ENCODE data around the gene APOM. TPM values are rescaled to one million over a fixed set of nuclear protein-coding genes. Genes with fewer than 3 reads are reported as not detected.

Gene APOM
- total RNA-seq, 3 donors from 2014 or later (not counting 1 experiment from before 2014, with no cell fraction given), result 2.6 to 2.8 (median 2.7) TPM

- H3K4me1 ChIP-seq (ENCODE audit: control insufficient read depth, insufficient read depth, low read length), result peaks cover 17% of the 10 kb centered on the region
- TF ChIP-seq, protein P1, sequence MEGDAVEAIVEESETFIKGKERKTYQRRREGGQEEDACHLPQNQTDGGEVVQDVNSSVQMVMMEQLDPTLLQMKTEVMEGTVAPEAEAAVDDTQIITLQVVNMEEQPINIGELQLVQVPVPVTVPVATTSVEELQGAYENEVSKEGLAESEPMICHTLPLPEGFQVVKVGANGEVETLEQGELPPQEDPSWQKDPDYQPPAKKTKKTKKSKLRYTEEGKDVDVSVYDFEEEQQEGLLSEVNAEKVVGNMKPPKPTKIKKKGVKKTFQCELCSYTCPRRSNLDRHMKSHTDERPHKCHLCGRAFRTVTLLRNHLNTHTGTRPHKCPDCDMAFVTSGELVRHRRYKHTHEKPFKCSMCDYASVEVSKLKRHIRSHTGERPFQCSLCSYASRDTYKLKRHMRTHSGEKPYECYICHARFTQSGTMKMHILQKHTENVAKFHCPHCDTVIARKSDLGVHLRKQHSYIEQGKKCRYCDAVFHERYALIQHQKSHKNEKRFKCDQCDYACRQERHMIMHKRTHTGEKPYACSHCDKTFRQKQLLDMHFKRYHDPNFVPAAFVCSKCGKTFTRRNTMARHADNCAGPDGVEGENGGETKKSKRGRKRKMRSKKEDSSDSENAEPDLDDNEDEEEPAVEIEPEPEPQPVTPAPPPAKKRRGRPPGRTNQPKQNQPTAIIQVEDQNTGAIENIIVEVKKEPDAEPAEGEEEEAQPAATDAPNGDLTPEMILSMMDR (IDR thresholded peaks at IDR 0.05), result no peak
- ATAC-seq (no peak), DNase-seq (peak in 1 of 2 donors; percentile 53)
- no peak overlapping the region for H3K4me3 ChIP-seq (ENCODE audit: low read length)
- H3K9me3 ChIP-seq (ENCODE audit: control insufficient read depth, insufficient read depth, low read length), result no peaks in the 10 kb centered on the region
- intact Hi-C loops (cut with micrococcal nuclease), result no loop called here
- no peak overlapping the region for H3K27ac ChIP-seq (ENCODE audit: low read length)
- H3K9me3 Mint-ChIP-seq, result no peaks in the 10 kb centered on the region
- peaks cover 0 to 6% of the 10 kb centered on the region in 2 donors for H3K4me1 Mint-ChIP-seq
- H3K36me3 ChIP-seq (ENCODE audit: control insufficient read depth, insufficient read depth, low read length), result no peaks in the 10 kb centered on the region
- no peak overlapping the region for H3K4me3 Mint-ChIP-seq
- 15% methylated on average over 6 of the region's 7 CpGs for WGBS (ENCODE audit: insufficient coverage)
- no peaks in the 10 kb centered on the region for H3K27me3 Mint-ChIP-seq (ENCODE audit: low read depth in 2 of 2)
- no peaks in the 10 kb centered on the region for H3K27me3 ChIP-seq (ENCODE audit: control insufficient read depth, insufficient read depth, low read length)
- no peak overlapping the region for H3K27ac Mint-ChIP-seq
- no peaks in the 10 kb centered on the region for H3K36me3 Mint-ChIP-seq
Observed at GRCh38 chr6:31615748-31616147, 39.9 kb upstream of the APOM start.

DNA sequence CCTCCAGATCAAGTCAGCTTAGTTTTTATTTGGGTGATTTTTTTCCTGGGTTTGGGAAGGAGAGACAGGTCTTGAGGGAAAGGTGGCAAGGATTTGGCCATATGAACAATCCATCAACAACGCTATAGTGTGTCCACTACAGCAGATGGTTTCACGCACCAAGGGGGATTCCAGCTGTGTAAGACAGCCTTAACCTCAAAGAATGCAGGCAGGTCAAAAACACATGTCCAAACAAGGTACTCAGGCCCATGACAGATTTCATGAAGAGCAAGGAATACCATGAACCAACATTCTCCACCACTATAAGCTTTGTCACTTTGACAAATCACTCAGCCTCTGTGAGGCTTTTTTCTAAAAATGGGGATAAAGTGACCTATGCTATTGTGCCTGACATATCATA is 38.7 kb upstream of the APOM start:
- Mint-ChIP-seq H3K4me1 (peaks cover 11 to 17% of the 10 kb centered on the region in 2 donors), H3K9me3 (no peaks in the 10 kb centered on the region), H3K36me3 (no peaks in the 10 kb centered on the region), H3K4me3 (no peak overlapping the region), H3K27me3 (ENCODE audit: low read depth in 2 of 2) (no peaks in the 10 kb centered on the region), H3K27ac (no peak overlapping the region)
- intact Hi-C loops (cut with micrococcal nuclease), result no loop called here
- H3K27me3 ChIP-seq (ENCODE audit: control insufficient read depth, insufficient read depth, low read length), result no peaks in the 10 kb centered on the region
- no peak overlapping the region for H3K4me3 ChIP-seq (ENCODE audit: low read length)
- H3K36me3 ChIP-seq (ENCODE audit: control insufficient read depth, insufficient read depth, low read length), result no peaks in the 10 kb centered on the region
- 90% methylated on average over 2 of the region's 2 CpGs for WGBS (ENCODE audit: insufficient coverage)
- H3K27ac ChIP-seq (ENCODE audit: low read length), result no peak overlapping the region
- H3K4me1 ChIP-seq (ENCODE audit: control insufficient read depth, insufficient read depth, low read length), result peaks cover 28% of the 10 kb centered on the region
- TF ChIP-seq, protein P1 (IDR thresholded peaks at IDR 0.05), result no peak
- ATAC-seq (no peak), DNase-seq (no peak)
- H3K9me3 ChIP-seq (ENCODE audit: control insufficient read depth, insufficient read depth, low read length), result no peaks in the 10 kb centered on the region

GRCh38 chr6:31619805-31620585 is 35.7 kb upstream of the APOM start:
- ATAC-seq (peak; percentile 80 to 94 (median 84)), DNase-seq (peak; percentile 93 to 99)
- Histone ChIP-seq H3K27ac (ENCODE audit: low read length) (peak overlapping the region; percentile 98), H3K9me3 (ENCODE audit: control insufficient read depth, insufficient read depth, low read length) (no peaks in the 10 kb centered on the region), H3K27me3 (ENCODE audit: control insufficient read depth, insufficient read depth, low read length) (no peaks in the 10 kb centered on the region), H3K36me3 (ENCODE audit: control insufficient read depth, insufficient read depth, low read length) (peaks cover 14% of the 10 kb centered on the region), H3K4me3 (ENCODE audit: low read length) (peak overlapping the region; percentile 91), H3K4me1 (ENCODE audit: control insufficient read depth, insufficient read depth, low read length) (peaks cover 29% of the 10 kb centered on the region)
- H3K4me1 Mint-ChIP-seq, result peaks cover 20 to 25% of the 10 kb centered on the region in 2 donors
- under 1% methylated on average over 45 of the region's 50 CpGs for WGBS (ENCODE audit: insufficient coverage)
- H3K36me3 Mint-ChIP-seq, result no peaks in the 10 kb centered on the region
- intact Hi-C loops (cut with micrococcal nuclease), result loop anchor here (1.0 to 5.0 kb wide), 4 partner anchors 32 to 117 kb away; partner anchors contain the start of genes BAG6, CLIC1 and GPANK1
- no peaks in the 10 kb centered on the region for H3K9me3 Mint-ChIP-seq
- H3K27me3 Mint-ChIP-seq (ENCODE audit: low read depth in 2 of 2), result no peaks in the 10 kb centered on the region
- TF ChIP-seq, protein P1 (IDR thresholded peaks at IDR 0.05), result no peak
- peak overlapping the region; percentile 92 to 95 for H3K27ac Mint-ChIP-seq
- H3K4me3 Mint-ChIP-seq, result peak overlapping the region; percentile 92

Data from natural killer cell (primary cell).